Loucy (cell line): ENCODE results near the gene POT1.

Experiments used
- H2AFZ ChIP-seq: fragments of 200-600 bp; sonication (generic); 2 replicates; pipeline ENCODE4 v1.6.0; 2016; ENCODE audit warnings: antibody characterized with exemption, mild to moderate bottlenecking, low read length, moderate library complexity
- H3F3A ChIP-seq: fragments of 200-600 bp; 2 replicates; pipeline ENCODE4 v1.6.0; 2016; ENCODE audit warnings: antibody characterized with exemption, low read depth, mild to moderate bottlenecking
- H3K27me3 ChIP-seq: fragments of 200-600 bp; sonication (generic); 2 replicates; pipeline ENCODE4 v1.6.1; 2014; ENCODE audit warnings: low read length, mild to moderate bottlenecking; ENCODE audit not compliant: insufficient read depth, poor library complexity, severe bottlenecking
- H3K36me3 ChIP-seq: fragments of 200-600 bp; sonication (generic); 2 replicates; pipeline ENCODE4 v1.6.1; 2016; ENCODE audit warnings: low read length; ENCODE audit not compliant: insufficient read depth
- H3K4me1 ChIP-seq: fragments of 200-600 bp; sonication (generic); 2 replicates; pipeline ENCODE4 v1.5.1; 2014; ENCODE audit warnings: low read length, mild to moderate bottlenecking; ENCODE audit not compliant: insufficient read depth, poor library complexity, severe bottlenecking
- H3K4me2 ChIP-seq: fragments of 200-600 bp; sonication (generic); 2 replicates; pipeline ENCODE4 v1.6.0; 2014; ENCODE audit warnings: antibody characterized with exemption, low read length, low read depth, mild to moderate bottlenecking; ENCODE audit not compliant: poor library complexity, severe bottlenecking
- H3K4me3 ChIP-seq: fragments of 200-600 bp; sonication (generic); 2 replicates; pipeline ENCODE4 v1.5.1; 2014; ENCODE audit warnings: low read length, mild to moderate bottlenecking, mixed read lengths; ENCODE audit not compliant: poor library complexity, severe bottlenecking
- H3K79me2 ChIP-seq: fragments of 200-600 bp; sonication (generic); 2 replicates; pipeline ENCODE4 v1.6.1; 2014; ENCODE audit warnings: low read length; ENCODE audit not compliant: insufficient read depth
- H3K9ac ChIP-seq: fragments of 200-600 bp; sonication (generic); 2 replicates; pipeline ENCODE4 v1.6.0; 2014; ENCODE audit warnings: mild to moderate bottlenecking, low read depth, low read length, moderate library complexity; ENCODE audit not compliant: poor library complexity, severe bottlenecking
- H3K9me2 ChIP-seq: fragments of 200-600 bp; sonication (generic); replicated peaks from 2 replicates; pipeline ENCODE4 v1.6.1; 2016; ENCODE audit warnings: low read depth, low read length, mixed read lengths
- H3K9me3 ChIP-seq: fragments of 200-600 bp; sonication (generic); 2 replicates; pipeline ENCODE4 v1.6.1; 2014; ENCODE audit warnings: mild to moderate bottlenecking, antibody characterized with exemption, low read length, low read depth; ENCODE audit not compliant: insufficient read depth
- H4K20me1 ChIP-seq: fragments of 200-600 bp; sonication (generic); 2 replicates; pipeline ENCODE4 v1.6.0; 2014; ENCODE audit warnings: antibody characterized with exemption, low read length, mild to moderate bottlenecking; ENCODE audit not compliant: insufficient read depth, poor library complexity, severe bottlenecking
- CTCF ChIP-seq: fragments of 200-600 bp; sonication (generic); conservative IDR thresholded peaks from 2 replicates; pipeline ENCODE4 v1.5.1; 2014; ENCODE audit warnings: mild to moderate bottlenecking, antibody characterized with exemption, low read length
- EZH2phosphoT487 ChIP-seq: fragments of 200-600 bp; IDR thresholded peaks from 2 replicates; pipeline ENCODE4 v1.6.1; 2018; ENCODE audit warnings: antibody characterized with exemption, mild to moderate bottlenecking, moderate library complexity, borderline replicate concordance

Gene POT1

GRCh38 chr7:124909808-124910207 lies 19.8 kb downstream of the POT1 start:
- H2AFZ ChIP-seq: no peak overlapping the region
- TF ChIP-seq CTCF (no peak), EZH2phosphoT487 (no peak)

GRCh38 chr7:124908259-124908658 lies 21.4 kb downstream of the POT1 start:
- H3K4me1 ChIP-seq: peaks cover 3% of the 10 kb centered on the region
- H3F3A ChIP-seq: no peaks in the 10 kb centered on the region
- no peaks in the 10 kb centered on the region for H3K9me2 ChIP-seq
- no peaks in the 10 kb centered on the region for H4K20me1 ChIP-seq
- no peak overlapping the region for H3K9ac ChIP-seq
- no peak overlapping the region for H3K4me3 ChIP-seq
- H3K36me3 ChIP-seq: peaks cover 9% of the 10 kb centered on the region; the same call in 1 of the 2 replicates
- no peaks in the 10 kb centered on the region for H3K27me3 ChIP-seq
- no peak overlapping the region for H2AFZ ChIP-seq
- no peak overlapping the region for H3K4me2 ChIP-seq
- H3K9me3 ChIP-seq: no peaks in the 10 kb centered on the region
- H3K79me2 ChIP-seq: peaks cover 12% of the 10 kb centered on the region; the same call in 1 of the 2 replicates
- no peak for TF ChIP-seq EZH2phosphoT487
- no peak for TF ChIP-seq CTCF

More at GRCh38 chr7:124909808-124910207, 19.8 kb downstream of the POT1 start:
- peaks cover 3% of the 10 kb centered on the region for H3K4me1 ChIP-seq
- no peaks in the 10 kb centered on the region for H3K27me3 ChIP-seq
- H4K20me1 ChIP-seq: no peaks in the 10 kb centered on the region
- no peaks in the 10 kb centered on the region for H3F3A ChIP-seq
- H3K79me2 ChIP-seq: peaks cover 12% of the 10 kb centered on the region; the same call in 1 of the 2 replicates
- H3K9ac ChIP-seq: no peak overlapping the region
- H3K9me3 ChIP-seq: no peaks in the 10 kb centered on the region
- H3K36me3 ChIP-seq: peaks cover 12% of the 10 kb centered on the region; the same call in 1 of the 2 replicates
- H3K4me3 ChIP-seq: no peak overlapping the region
- no peak overlapping the region for H3K4me2 ChIP-seq
- no peaks in the 10 kb centered on the region for H3K9me2 ChIP-seq

- peaks cover 3% of the 10 kb centered on the region for H3K4me1 ChIP-seq
- peaks cover 4% of the 10 kb centered on the region; the same call in 1 of the 2 replicates for H3K36me3 ChIP-seq
- no peaks in the 10 kb centered on the region for H3K9me2 ChIP-seq
- H2AFZ ChIP-seq: no peak overlapping the region
- H3K4me2 ChIP-seq: no peak overlapping the region
- H3K4me3 ChIP-seq: no peak overlapping the region
- no peaks in the 10 kb centered on the region for H3K27me3 ChIP-seq
- no peaks in the 10 kb centered on the region for H3F3A ChIP-seq
- peaks cover 12% of the 10 kb centered on the region; the same call in 1 of the 2 replicates for H3K79me2 ChIP-seq
- no peaks in the 10 kb centered on the region for H4K20me1 ChIP-seq
- no peak overlapping the region for H3K9ac ChIP-seq
- no peaks in the 10 kb centered on the region for H3K9me3 ChIP-seq
- TF ChIP-seq CTCF: no peak
- TF ChIP-seq EZH2phosphoT487: no peak
Measured at GRCh38 chr7:124907490-124907889, 22.1 kb downstream of the POT1 start.
